Measurements from ENCODE around the gene KLRC1.
"Not testable (repeated sequence)": the region's sequence is repeated elsewhere in the genome, so short reads cannot be mapped to it uniquely, and the experiment has no call there.

KLRC1 gene

DNA sequence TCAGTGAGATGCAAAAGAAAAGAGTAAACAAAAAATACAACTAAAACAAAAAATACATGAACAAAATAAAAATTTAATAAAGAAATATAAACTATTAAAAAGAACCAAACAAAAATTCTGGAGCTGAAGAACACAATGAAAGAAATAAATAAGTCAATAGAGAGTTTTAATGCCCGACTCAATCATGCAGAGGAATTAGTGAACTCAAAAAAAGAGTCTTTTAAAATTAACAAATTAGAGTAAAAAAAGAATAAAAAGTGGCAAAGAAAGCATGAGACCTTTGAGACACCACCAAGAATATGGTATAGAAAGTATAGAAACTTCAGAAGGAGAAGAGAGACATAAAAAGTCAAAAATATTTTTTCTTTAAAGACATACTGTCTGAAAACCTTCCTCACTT lies 2.6 kb upstream of the KLRC1 start:
- H3K79me1 ChIP-seq (ENCODE audit: low read length) = no peaks in the 10 kb centered on the region
- no peaks in the 10 kb centered on the region for H3K9me3 ChIP-seq (ENCODE audit: insufficient read depth, low read depth, low read length)
- H2AK5ac ChIP-seq (ENCODE audit: low read length) = no peak overlapping the region
- H4K12ac ChIP-seq (ENCODE audit: low read depth, low read length) = no peak overlapping the region
- no peak overlapping the region for H4K8ac ChIP-seq (ENCODE audit: low read depth, low read length)
- WGBS (ENCODE audit: extremely low coverage, insufficient coverage, insufficient read length) = no CpG with 5 or more reads among the region's 1 CpG
- no peak overlapping the region for H3K23ac ChIP-seq (ENCODE audit: low read length)
- H3K4me2 ChIP-seq (ENCODE audit: low read length) = no peak overlapping the region
- no peaks in the 10 kb centered on the region for H3K79me2 ChIP-seq (ENCODE audit: control insufficient read depth, insufficient read depth, low read length, poor library complexity)
- no peak overlapping the region for H3K4ac ChIP-seq (ENCODE audit: low read depth, low read length)
- no peak overlapping the region for H3K18ac ChIP-seq (ENCODE audit: low read length)
- no peak for DNase-seq
- no peak overlapping the region for H2AFZ ChIP-seq (ENCODE audit: insufficient read depth, low read length, poor library complexity)
- H3K4me1 ChIP-seq (ENCODE audit: control insufficient read depth in 1 of 2, insufficient read depth in 2 of 2, low read length in 2 of 2) = peaks cover 0 to 7% of the 10 kb centered on the region in 2 experiments
- H3K27me3 ChIP-seq (ENCODE audit: insufficient read depth, low read length) = no peaks in the 10 kb centered on the region
- H3K27ac ChIP-seq (ENCODE audit: low read depth, low read length) = no peak overlapping the region
- H2BK12ac ChIP-seq (ENCODE audit: low read length) = no peak overlapping the region
- H3K9ac ChIP-seq (ENCODE audit: low read length) = no peak overlapping the region
- H3K36me3 ChIP-seq (ENCODE audit: control insufficient read depth in 1 of 2, insufficient read depth in 2 of 2, low read length in 2 of 2) = no peaks in the 10 kb centered on the region
- no peak overlapping the region for H3K14ac ChIP-seq (ENCODE audit: low read length)
- no peak overlapping the region for H4K91ac ChIP-seq (ENCODE audit: low read depth, low read length)
- H2BK120ac ChIP-seq (ENCODE audit: insufficient read depth, low read length, poor library complexity) = no peak overlapping the region
- H3K4me3 ChIP-seq (ENCODE audit: low read depth, low read length) = no peak overlapping the region
- no peak overlapping the region for H2BK5ac ChIP-seq (ENCODE audit: low read depth, low read length, poor library complexity)

DNA sequence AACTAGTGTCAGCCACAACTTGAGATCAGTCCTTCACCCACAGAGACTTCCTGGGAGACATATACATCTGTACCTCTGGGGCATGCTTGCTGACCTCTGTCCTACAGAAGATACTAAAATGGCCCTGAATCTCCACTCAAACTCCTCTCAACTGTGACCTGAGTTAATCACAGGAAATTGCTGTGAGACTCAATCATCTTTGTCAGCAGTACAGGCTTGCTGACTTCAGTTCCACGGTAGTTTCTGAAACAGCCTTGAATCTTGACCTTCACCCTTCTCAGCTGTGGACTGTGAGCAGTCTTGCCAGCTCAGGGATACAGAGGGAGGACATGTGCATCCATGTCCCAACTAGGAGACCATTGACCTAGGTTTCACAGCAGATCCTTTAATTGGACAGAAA lies 1.4 kb upstream of the KLRC1 start:
- Histone ChIP-seq H2BK12ac (ENCODE audit: low read length) (no peak overlapping the region), H3K79me1 (ENCODE audit: low read length) (no peaks in the 10 kb centered on the region), H4K8ac (ENCODE audit: low read depth, low read length) (no peak overlapping the region), H3K14ac (ENCODE audit: low read length) (no peak overlapping the region), H3K4me3 (ENCODE audit: low read depth, low read length) (no peak overlapping the region), H3K4ac (ENCODE audit: low read depth, low read length) (no peak overlapping the region), H3K36me3 (ENCODE audit: control insufficient read depth in 1 of 2, insufficient read depth in 2 of 2, low read length in 2 of 2) (no peaks in the 10 kb centered on the region), H3K9me3 (ENCODE audit: insufficient read depth, low read depth, low read length) (no peaks in the 10 kb centered on the region), H4K91ac (ENCODE audit: low read depth, low read length) (no peak overlapping the region), H3K27ac (ENCODE audit: low read depth, low read length) (no peak overlapping the region), H3K27me3 (ENCODE audit: insufficient read depth, low read length) (no peaks in the 10 kb centered on the region), H3K9ac (ENCODE audit: low read length) (no peak overlapping the region), H2AFZ (ENCODE audit: insufficient read depth, low read length, poor library complexity) (no peak overlapping the region), H4K12ac (ENCODE audit: low read depth, low read length) (no peak overlapping the region), H3K18ac (ENCODE audit: low read length) (no peak overlapping the region), H2BK120ac (ENCODE audit: insufficient read depth, low read length, poor library complexity) (no peak overlapping the region), H3K4me1 (ENCODE audit: control insufficient read depth in 1 of 2, insufficient read depth in 2 of 2, low read length in 2 of 2) (peaks cover 0 to 7% of the 10 kb centered on the region in 2 experiments), H2BK5ac (ENCODE audit: low read depth, low read length, poor library complexity) (no peak overlapping the region), H3K23ac (ENCODE audit: low read length) (no peak overlapping the region), H3K4me2 (ENCODE audit: low read length) (no peak overlapping the region), H2AK5ac (ENCODE audit: low read length) (no peak overlapping the region), H3K79me2 (ENCODE audit: control insufficient read depth, insufficient read depth, low read length, poor library complexity) (no peaks in the 10 kb centered on the region)
- DNase-seq = no peak
- no CpG with 5 or more reads among the region's 1 CpG for WGBS (ENCODE audit: extremely low coverage, insufficient coverage, insufficient read length)

DNA sequence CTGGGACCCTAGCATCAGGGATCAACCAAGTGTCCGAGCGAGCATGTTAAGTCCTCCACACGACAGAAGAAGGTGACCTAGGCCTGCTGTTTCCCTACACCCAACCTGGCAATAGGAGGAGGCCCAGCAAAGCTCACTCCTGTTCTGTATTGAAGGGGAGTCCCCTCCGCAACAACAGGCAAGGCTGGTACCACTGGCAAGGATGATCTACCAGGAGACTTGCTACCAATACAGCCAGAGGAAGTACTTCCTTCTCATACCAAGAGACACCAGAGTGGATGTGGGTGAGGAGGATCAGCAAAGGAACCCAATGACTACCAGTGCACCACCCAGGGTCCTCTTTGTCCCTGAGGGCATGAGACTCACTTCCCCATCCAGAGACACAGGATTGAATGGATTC lies 4.9 kb downstream of the KLRC1 start:
- no CpG with 5 or more reads among the region's 4 CpGs for WGBS (ENCODE audit: extremely low coverage, insufficient coverage, insufficient read length)
- no peak overlapping the region for H3K9ac ChIP-seq (ENCODE audit: low read length)
- no peak overlapping the region for H3K4me2 ChIP-seq (ENCODE audit: low read length)
- H3K4ac ChIP-seq (ENCODE audit: low read depth, low read length) = no peak overlapping the region
- no peak overlapping the region for H3K18ac ChIP-seq (ENCODE audit: low read length)
- H3K4me3 ChIP-seq (ENCODE audit: low read depth, low read length) = no peak overlapping the region
- no peak for DNase-seq
- no peak overlapping the region for H4K8ac ChIP-seq (ENCODE audit: low read depth, low read length)
- H3K27ac ChIP-seq (ENCODE audit: low read depth, low read length) = no peak overlapping the region
- no peaks in the 10 kb centered on the region for H3K36me3 ChIP-seq (ENCODE audit: control insufficient read depth in 1 of 2, insufficient read depth in 2 of 2, low read length in 2 of 2)
- H3K79me1 ChIP-seq (ENCODE audit: low read length) = no peaks in the 10 kb centered on the region
- no peak overlapping the region for H2BK120ac ChIP-seq (ENCODE audit: insufficient read depth, low read length, poor library complexity)
- H2AFZ ChIP-seq (ENCODE audit: insufficient read depth, low read length, poor library complexity) = no peak overlapping the region
- no peak overlapping the region for H3K14ac ChIP-seq (ENCODE audit: low read length)
- no peak overlapping the region for H2BK5ac ChIP-seq (ENCODE audit: low read depth, low read length, poor library complexity)
- H2AK5ac ChIP-seq (ENCODE audit: low read length) = no peak overlapping the region
- no peak overlapping the region for H2BK12ac ChIP-seq (ENCODE audit: low read length)
- no peaks in the 10 kb centered on the region for H3K9me3 ChIP-seq (ENCODE audit: insufficient read depth, low read depth, low read length)
- no peaks in the 10 kb centered on the region for H3K79me2 ChIP-seq (ENCODE audit: control insufficient read depth, insufficient read depth, low read length, poor library complexity)
- H4K12ac ChIP-seq (ENCODE audit: low read depth, low read length) = no peak overlapping the region
- no peaks in the 10 kb centered on the region for H3K27me3 ChIP-seq (ENCODE audit: insufficient read depth, low read length)
- H3K4me1 ChIP-seq (ENCODE audit: control insufficient read depth in 1 of 2, insufficient read depth in 2 of 2, low read length in 2 of 2) = no peaks in the 10 kb centered on the region
- no peak overlapping the region for H4K91ac ChIP-seq (ENCODE audit: low read depth, low read length)
- H3K23ac ChIP-seq (ENCODE audit: low read length) = no peak overlapping the region

DNA sequence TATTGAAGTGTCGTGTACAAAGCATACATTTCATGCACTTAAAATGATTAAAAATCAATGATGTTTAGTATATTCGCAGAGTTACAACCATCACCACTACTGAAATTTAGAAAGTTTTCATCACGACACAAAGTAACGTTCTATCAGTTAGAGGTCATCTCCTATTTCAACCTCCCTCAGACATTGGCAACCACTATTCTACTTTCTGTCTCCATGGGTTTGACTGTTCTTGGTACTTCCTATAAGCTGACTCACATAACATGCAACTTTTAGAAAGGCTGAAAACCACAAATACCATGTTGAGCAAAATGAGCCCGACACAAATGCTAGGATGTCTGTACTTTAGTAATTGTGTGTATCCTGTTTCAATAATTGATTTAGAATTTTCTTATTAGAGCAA lies 7.1 kb downstream of the KLRC1 start:
- not testable (repeated sequence) for H2AK5ac ChIP-seq (ENCODE audit: low read length); H3K79me1 ChIP-seq (ENCODE audit: low read length); H2BK120ac ChIP-seq (ENCODE audit: insufficient read depth, low read length, poor library complexity); H3K27ac ChIP-seq (ENCODE audit: low read depth, low read length); H3K14ac ChIP-seq (ENCODE audit: low read length); H3K18ac ChIP-seq (ENCODE audit: low read length); H4K12ac ChIP-seq (ENCODE audit: low read depth, low read length); H3K4me1 ChIP-seq (ENCODE audit: control insufficient read depth in 1 of 2, insufficient read depth in 2 of 2, low read length in 2 of 2); H3K9ac ChIP-seq (ENCODE audit: low read length); H3K27me3 ChIP-seq (ENCODE audit: insufficient read depth, low read length); H3K9me3 ChIP-seq (ENCODE audit: insufficient read depth, low read depth, low read length); H2AFZ ChIP-seq (ENCODE audit: insufficient read depth, low read length, poor library complexity); H3K4ac ChIP-seq (ENCODE audit: low read depth, low read length); H3K4me2 ChIP-seq (ENCODE audit: low read length); H3K23ac ChIP-seq (ENCODE audit: low read length); H2BK12ac ChIP-seq (ENCODE audit: low read length); H2BK5ac ChIP-seq (ENCODE audit: low read depth, low read length, poor library complexity); H4K91ac ChIP-seq (ENCODE audit: low read depth, low read length); H3K4me3 ChIP-seq (ENCODE audit: low read depth, low read length); DNase-seq; H3K79me2 ChIP-seq (ENCODE audit: control insufficient read depth, insufficient read depth, low read length, poor library complexity); H4K8ac ChIP-seq (ENCODE audit: low read depth, low read length); H3K36me3 ChIP-seq (ENCODE audit: control insufficient read depth in 1 of 2, insufficient read depth in 2 of 2, low read length in 2 of 2)
- no CpG with 5 or more reads among the region's 5 CpGs for WGBS (ENCODE audit: extremely low coverage, insufficient coverage, insufficient read length)

Data from trophoblast cell (in vitro differentiated cells and primary cell).